Esophagus squamous epithelium (tissue), 4 donors: ENCODE measurements around the gene PLEKHB2.

Experiments used
- CTCF ChIP-seq, 6 experiments: fragments of 450-650 bp in 4 of 6; fragments of 200-600 bp in 2 of 6; sonication (generic) in 2 of 6; IDR thresholded peaks; one replicate each; pipeline ENCODE4 v1.5.1; 2016 to 2019; ENCODE audit warnings: antibody characterized with exemption in 6 of 6, mild to moderate bottlenecking in 4 of 6, moderate library complexity in 4 of 6
- POLR2A ChIP-seq, 4 donors: fragments of 450-650 bp; IDR thresholded peaks; one replicate each; pipeline ENCODE4 v1.6.1; 2017; ENCODE audit warnings: antibody characterized with exemption in 4 of 4, mild to moderate bottlenecking in 4 of 4, moderate library complexity in 3 of 4

DNA sequence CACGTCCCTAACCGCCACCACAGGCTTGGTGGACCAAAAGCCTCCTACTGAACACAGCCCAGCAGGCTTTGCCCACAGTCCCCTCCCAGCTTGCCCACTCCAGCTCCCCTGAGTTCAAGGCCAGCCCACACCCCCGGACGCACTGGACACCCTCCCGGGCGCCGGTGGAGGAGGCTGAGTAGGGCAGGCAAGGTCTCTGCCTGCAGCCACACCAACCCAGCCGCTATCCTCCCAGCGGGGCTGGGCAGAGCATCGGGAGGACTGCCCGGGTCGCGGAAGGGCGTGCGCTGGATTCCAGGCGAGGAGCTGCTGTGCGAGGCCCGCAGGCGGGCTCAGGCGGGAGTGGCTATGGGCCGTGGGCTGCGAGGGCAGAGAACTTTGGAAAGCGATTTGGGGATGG, 49.5 kb downstream of the PLEKHB2 start:
- TF ChIP-seq CTCF (IDR thresholded peaks at IDR 0.05) (no peak), POLR2A (IDR thresholded peaks at IDR 0.05) (no peak)
